AG04449 (cell line): ENCODE measurements around the gene SARM1.

ENCODE experiments used
- CTCF ChIA-PET: fragments of 350-600 bp; formaldehyde crosslinking; extraction: SDS; loops from one replicate; lab custom pipeline; 2021; ENCODE audit warnings: antibody characterized with exemption; lab: Yijun Ruan, JAX
- POLR2A ChIA-PET: fragments of 400-600, 350-600 bp; formaldehyde crosslinking; extraction: SDS; loops from one replicate; lab custom pipeline; 2020; ENCODE audit warnings: antibody characterized with exemption, inconsistent platforms; lab: Yijun Ruan, JAX
- DNase-seq: peaks from one replicate; pipeline ENCODE4 v3.0.0-alpha.2; 2010; ENCODE audit warnings: low read depth, low spot score
- H3K4me3 ChIP-seq: 2 replicates; pipeline ENCODE4 v1.5.1; 2011; ENCODE audit warnings: low read depth, mild to moderate bottlenecking, control low read depth, low read length
- CTCF ChIP-seq: IDR thresholded peaks from one replicate; pipeline ENCODE4 v1.5.1; 2011; ENCODE audit warnings: mild to moderate bottlenecking, moderate library complexity, low read length, control low read depth, inconsistent platforms; ENCODE audit not compliant: insufficient read depth; ENCODE audit errors: missing control alignments

The SARM1 gene

GRCh38 chr17:28385037-28385400, 13.5 kb downstream of the SARM1 start:
- H3K4me3 ChIP-seq, result no peak overlapping the region
- no peak for TF ChIP-seq CTCF
- CTCF ChIA-PET, result interaction anchor here (1.0 to 1.5 kb wide), 3 partner anchors 9 to 32 kb away, joined by 3 to 4 read pairs (median 4); no protein-coding TSS in a partner anchor
- POLR2A ChIA-PET, result no interaction called here
- DNase-seq, result no peak

- no peak overlapping the region for H3K4me3 ChIP-seq
- TF ChIP-seq CTCF, result no peak
- no peak for DNase-seq
- ChIA-PET CTCF (interaction anchor here (1.0 to 1.5 kb wide), 3 partner anchors 9 to 31 kb away, joined by 3 to 4 read pairs (median 4); no protein-coding TSS in a partner anchor), POLR2A (no interaction called here)
These were observed 13.9 kb downstream of the SARM1 start for GRCh38 chr17:28385406-28385805.

GRCh38 chr17:28386391-28386790, 14.9 kb downstream of the SARM1 start:
- ChIA-PET POLR2A (no interaction called here), CTCF (interaction anchor here (1.4 kb wide), 1 partner anchor 31 kb away, joined by 5 read pairs; no protein-coding TSS in a partner anchor)

GRCh38 chr17:28388106-28388505, 16.6 kb downstream of the SARM1 start:
- no peak overlapping the region for H3K4me3 ChIP-seq
- ChIA-PET CTCF (no interaction called here), POLR2A (no interaction called here)
- no peak for TF ChIP-seq CTCF
- no peak for DNase-seq

More at GRCh38 chr17:28386391-28386790, 14.9 kb downstream of the SARM1 start:
- TF ChIP-seq CTCF, result no peak
- no peak overlapping the region for H3K4me3 ChIP-seq
- DNase-seq, result no peak

GRCh38 chr17:28390141-28390540, 18.6 kb downstream of the SARM1 start:
- ChIA-PET CTCF (interaction anchor here (1.2 to 1.6 kb wide), 2 partner anchors 11 to 27 kb away, joined by 4 to 6 read pairs; no protein-coding TSS in a partner anchor), POLR2A (no interaction called here)
- no peak for DNase-seq
- TF ChIP-seq CTCF, result no peak
- no peak overlapping the region for H3K4me3 ChIP-seq

GRCh38 chr17:28390563-28390962, 19.1 kb downstream of the SARM1 start:
- no peak overlapping the region for H3K4me3 ChIP-seq
- CTCF ChIA-PET, result no interaction called here
- POLR2A ChIA-PET, result no interaction called here
- no peak for DNase-seq
- TF ChIP-seq CTCF, result no peak
